H1 (cell line): Measurements from ENCODE around the gene CFC1B. TPM values are rescaled to one million over a fixed set of nuclear protein-coding genes. Genes with fewer than 3 reads are reported as not detected.
"Not testable (repeated sequence)": the region's sequence is repeated elsewhere in the genome, so short reads cannot be mapped to it uniquely, and the experiment has no call there.

ENCODE experiments used
- CTCF ChIA-PET: fragments of 300-600 bp; sonication (Branson Sonifier 250); formaldehyde crosslinking; loops from one replicate; lab custom pipeline; 2021; ENCODE audit not compliant: partially characterized antibody; lab: Charles Lee
- POLR2A ChIA-PET: fragments of 300-600 bp; sonication (Branson Sonifier 250); formaldehyde crosslinking; loops from one replicate; lab custom pipeline; 2021; ENCODE audit warnings: inconsistent platforms; ENCODE audit not compliant: partially characterized antibody; lab: Charles Lee
- DNase-seq, 2 experiments: peaks; one replicate each; pipeline versions ENCODE4 v3.0.0 to v3.0.0-alpha.2; 2010 to 2022; ENCODE audit warnings: low spot score in 2 of 2, low read depth in 1 of 2, mixed read lengths in 1 of 2
- FAIRE-seq: peaks from 2 replicates; lab custom pipeline; 2011; peaks lifted over from hg19 to GRCh38; lab: Jason Lieb, UNC
- H2AFZ ChIP-seq: 2 replicates; pipeline ENCODE4 v1.8.1; 2012; ENCODE audit warnings: low read length, inconsistent platforms
- H2AK5ac ChIP-seq: 2 replicates; pipeline ENCODE4 v1.6.1; 2013; ENCODE audit warnings: low read depth, low read length
- H2BK120ac ChIP-seq: replicated peaks from 2 replicates; pipeline ENCODE3; 2013; ENCODE audit warnings: low read depth, low read length, inconsistent platforms
- H2BK12ac ChIP-seq: 2 replicates; pipeline ENCODE4 v1.6.1; 2013; ENCODE audit warnings: low read depth, low read length
- H2BK15ac ChIP-seq: 2 replicates; pipeline ENCODE4 v1.6.1; 2013; ENCODE audit warnings: low read length
- H2BK20ac ChIP-seq: 2 replicates; pipeline ENCODE4 v1.6.1; 2013; ENCODE audit warnings: low read length
- H2BK5ac ChIP-seq: 2 replicates; pipeline ENCODE4 v1.6.1; 2013; ENCODE audit warnings: low read depth, low read length
- H3K14ac ChIP-seq: 2 replicates; pipeline ENCODE4 v1.6.1; 2013; ENCODE audit warnings: inconsistent platforms; ENCODE audit not compliant: insufficient read length
- H3K18ac ChIP-seq: 2 replicates; pipeline ENCODE4 v1.6.1; 2013; ENCODE audit warnings: low read length; ENCODE audit errors: extremely low read depth
- H3K23ac ChIP-seq: 2 replicates; pipeline ENCODE4 v1.6.1; 2013; ENCODE audit warnings: inconsistent platforms; ENCODE audit not compliant: insufficient read length
- H3K23me2 ChIP-seq: 2 replicates; pipeline ENCODE4 v1.6.1; 2013; ENCODE audit warnings: low read depth, low read length
- H3K27ac ChIP-seq: 2 replicates; pipeline ENCODE4 v1.6.1; 2011; ENCODE audit warnings: low read depth, low read length, inconsistent platforms
- H3K27me3 ChIP-seq, 4 experiments: replicated peaks in 1 of 4; 1 replicate in 1 of 4; 2 replicates in 3 of 4; pipeline versions ENCODE4 v1.6.1 to v1.8.1; 2011 to 2013; ENCODE audit warnings: low read length in 3 of 4, mild to moderate bottlenecking in 3 of 4, inconsistent platforms in 2 of 4, mixed read lengths in 2 of 4, moderate library complexity in 1 of 4; ENCODE audit not compliant: control insufficient read depth in 3 of 4, insufficient read depth in 3 of 4; ENCODE audit errors: extremely low read depth in 1 of 4
- H3K36me3 ChIP-seq, 4 experiments: 2 replicates each; pipeline versions ENCODE4 v1.6.1 to v1.8.1; 2011 to 2013; ENCODE audit warnings: mild to moderate bottlenecking in 4 of 4, low read length in 3 of 4, moderate library complexity in 2 of 4, control low read depth in 1 of 4, inconsistent platforms in 1 of 4; ENCODE audit not compliant: insufficient read depth in 4 of 4, control insufficient read depth in 2 of 4
- H3K4ac ChIP-seq: replicated peaks from 2 replicates; pipeline ENCODE3; 2013; ENCODE audit warnings: low read length, low read depth, mixed read lengths, inconsistent platforms; ENCODE audit not compliant: insufficient read length
- H3K4me1 ChIP-seq, 4 experiments: replicated peaks in 1 of 4; 1 replicate in 1 of 4; 2 replicates in 3 of 4; pipeline versions ENCODE4 v1.6.1 to v1.8.1; 2011 to 2013; ENCODE audit warnings: low read length in 3 of 4, inconsistent platforms in 2 of 4, mixed read lengths in 1 of 4; ENCODE audit not compliant: insufficient read depth in 4 of 4, control insufficient read depth in 3 of 4
- H3K4me2 ChIP-seq, 2 experiments: 2 replicates each; pipeline versions ENCODE4 v1.6.1 to v1.8.1; 2011 to 2013; ENCODE audit warnings: low read depth in 2 of 2, low read length in 2 of 2, control low read depth in 1 of 2, inconsistent platforms in 1 of 2, mild to moderate bottlenecking in 1 of 2; ENCODE audit not compliant: insufficient read depth in 1 of 2
- H3K4me3 ChIP-seq, 4 experiments: fragments of 200-600, 300-600 bp in 1 of 4; sonication (generic), shearing (Covaris generic), sonication (Bioruptor Twin) in 1 of 4; 2 replicates each; pipeline versions ENCODE4 v1.5.1 to v1.8.1; 2011 to 2016; ENCODE audit warnings: low read length in 4 of 4, low read depth in 3 of 4, control low read depth in 2 of 4, inconsistent platforms in 2 of 4, mild to moderate bottlenecking in 2 of 4, mixed read lengths in 1 of 4, moderate library complexity in 1 of 4; ENCODE audit not compliant: insufficient read depth in 2 of 4; ENCODE audit errors: extremely low read depth in 1 of 4
- H3K56ac ChIP-seq: replicated peaks from 2 replicates; pipeline ENCODE3; 2013; ENCODE audit warnings: low read depth, mild to moderate bottlenecking, mixed read lengths, low read length, inconsistent platforms; ENCODE audit not compliant: insufficient read length
- H3K79me1 ChIP-seq: 2 replicates; pipeline ENCODE4 v1.6.1; 2013; ENCODE audit warnings: low read depth, low read length, control low read depth
- H3K79me2 ChIP-seq, 2 experiments: 2 replicates each; pipeline versions ENCODE4 v1.6.1 to v1.8.1; 2012 to 2013; ENCODE audit warnings: low read length in 2 of 2, mild to moderate bottlenecking in 2 of 2, inconsistent platforms in 1 of 2; ENCODE audit not compliant: insufficient read depth in 2 of 2, control insufficient read depth in 1 of 2
- H3K9ac ChIP-seq, 4 experiments: replicated peaks in 1 of 4; 1 replicate in 1 of 4; 2 replicates in 3 of 4; pipeline versions ENCODE4 v1.6.1 to v1.8.1; 2011 to 2013; ENCODE audit warnings: low read depth in 3 of 4, low read length in 3 of 4, control low read depth in 2 of 4, mild to moderate bottlenecking in 2 of 4, moderate library complexity in 2 of 4, inconsistent platforms in 1 of 4; ENCODE audit errors: extremely low read depth in 1 of 4
- H3K9me3 ChIP-seq, 2 experiments: 2 replicates each; pipeline versions ENCODE4 v1.6.1 to v1.8.1; 2012 to 2013; ENCODE audit warnings: mild to moderate bottlenecking in 2 of 2, moderate library complexity in 2 of 2, control low read depth in 1 of 2, inconsistent platforms in 1 of 2, low read depth in 1 of 2, low read length in 1 of 2, mixed read lengths in 1 of 2; ENCODE audit not compliant: insufficient read depth in 2 of 2
- H4K20me1 ChIP-seq, 2 experiments: replicated peaks in 1 of 2; 2 replicates each; pipeline versions ENCODE3 to v1.8.1; 2011 to 2013; ENCODE audit warnings: inconsistent platforms in 2 of 2, low read length in 2 of 2, mild to moderate bottlenecking in 1 of 2; ENCODE audit not compliant: insufficient read depth in 2 of 2, control insufficient read depth in 1 of 2
- H4K5ac ChIP-seq: 2 replicates; pipeline ENCODE4 v1.6.1; 2013; ENCODE audit warnings: low read length, low read depth, mixed read lengths, inconsistent platforms; ENCODE audit not compliant: insufficient read length
- H4K8ac ChIP-seq: 2 replicates; pipeline ENCODE4 v1.8.0; 2013; ENCODE audit warnings: mild to moderate bottlenecking, moderate library complexity, low read length, inconsistent platforms; ENCODE audit not compliant: insufficient read depth; ENCODE audit errors: extremely low read depth
- H4K91ac ChIP-seq: replicated peaks from 2 replicates; pipeline ENCODE3; 2013; ENCODE audit warnings: low read length, mixed read lengths, inconsistent platforms; ENCODE audit not compliant: insufficient read length
- WGBS, 2 experiments: shearing (Covaris generic) in 1 of 2; methylation state at CpG; one replicate each; pipeline versions ENCODE4 v1.1.6 to v1.1.7; 2013 to 2015; ENCODE audit warnings: low lambda C conversion rate in 2 of 2, mixed read lengths in 2 of 2, inconsistent platforms in 1 of 2, low coverage in 1 of 2, missing lambda C conversion rate in 1 of 2; ENCODE audit not compliant: insufficient replicate concordance in 2 of 2, insufficient coverage in 1 of 2, insufficient read length in 1 of 2; ENCODE audit errors: extremely low coverage in 1 of 2, missing lambda C conversion rate in 1 of 2; 5-methylcytosine and 5-hydroxymethylcytosine counted together
- long read RNA-seq, 2 experiments: library from RNA in 1 of 2; library from capped mRNA in 1 of 2; stranded (forward); transcript quantifications; one replicate each; pipeline ENCODE4 v2.0.0, GENCODE V29; 2021; ENCODE audit warnings: inconsistent platforms in 1 of 2
- polyA minus RNA-seq, 3 experiments: library from RNA; depleted of rRNA, polyadenylated mRNA; stranded (reverse); fragments of >200 nt; gene quantifications; 1 replicate in 2 of 3; 2 replicates in 1 of 3; pipeline ENCODE4 v1.2.3, GENCODE V29; 2011
- polyA plus RNA-seq, 7 experiments: library from polyadenylated mRNA; depleted of rRNA in 3 of 7; stranded (reverse) in 5 of 7; unstranded in 2 of 7; fragments of >200 nt in 5 of 7; fragments of 200-250 nt in 2 of 7; gene quantifications; 1 replicate in 5 of 7; 2 replicates in 1 of 7; 4 replicates in 1 of 7; pipeline versions ENCODE4 v1.2.1 to v1.2.3, GENCODE V29; 2011 to 2013; ENCODE audit warnings: missing spikeins in 2 of 7, mixed read lengths in 2 of 7
- total RNA-seq: library from RNA; stranded (reverse); fragmentation: NEBNext Ultra II Directional; extraction: Animal tissue kit (Norgen Biotek cat#: 25700); gene quantifications from 2 replicates; pipeline ENCODE4 v1.2.1, GENCODE V29; 2021

Gene CFC1B
- total RNA-seq (not detected in 2 replicates), polyA plus RNA-seq (2011; rRNA removed) (0.11 TPM in 1 of 2 replicates, not detected in the other), polyA minus RNA-seq (2011; rRNA and poly(A)+ RNA removed) (not detected in 2 replicates)
- polyA plus RNA-seq (2011; cell fraction: cytosol; rRNA removed), result not detected
- polyA plus RNA-seq (2011; cell fraction: nucleus; rRNA removed), result not detected
- polyA plus RNA-seq (2012, experiment 1 of 2), result not detected in 4 replicates
- polyA plus RNA-seq (2012, experiment 2 of 2), result not detected
- not detected for polyA plus RNA-seq (2013, experiment 1 of 2)
- polyA plus RNA-seq (2013, experiment 2 of 2), result not detected
- polyA minus RNA-seq (2011; cell fraction: cytosol; rRNA and poly(A)+ RNA removed), result not detected
- not detected for polyA minus RNA-seq (2011; cell fraction: nucleus; rRNA and poly(A)+ RNA removed)
- long read RNA-seq, experiment 1, partial matches to known transcripts, result 1 of 1 reads
- long read RNA-seq, experiment 1, other reads (novel, unspliced or antisense), result 0 of 1 reads
- long read RNA-seq, experiment 2, result 0 reads

DNA sequence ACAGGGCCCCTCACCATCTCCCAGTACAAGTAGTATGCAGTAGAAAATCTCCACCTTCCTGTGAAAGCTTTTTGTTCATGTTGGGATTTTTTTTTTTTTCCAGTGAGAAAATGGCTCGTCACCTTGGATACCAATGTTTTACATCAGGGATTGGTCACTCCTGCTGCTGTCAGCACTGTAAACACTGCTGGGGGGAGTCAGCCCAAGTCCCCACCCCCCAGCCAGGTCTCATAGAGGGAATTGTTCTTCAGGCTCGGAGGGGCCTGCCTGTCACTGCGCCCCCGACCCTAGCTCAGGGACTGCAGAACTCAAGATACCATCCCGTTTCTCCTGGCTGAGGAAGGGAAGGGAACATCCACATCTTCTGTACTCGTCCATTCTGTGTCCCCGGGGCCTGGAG is at the start of gene CFC1B:
CFC1B (plus strand) TSS at position 231 of the 400 bp plus-strand sequence. CDS start 263 bp downstream, outside the sequence.
- H3K79me1 ChIP-seq, H3K36me3 ChIP-seq, FAIRE-seq, H4K20me1 ChIP-seq, H4K5ac ChIP-seq, H3K9me3 ChIP-seq, H3K27me3 ChIP-seq, H2AFZ ChIP-seq, H2BK15ac ChIP-seq, H3K4me3 ChIP-seq, H3K23me2 ChIP-seq, H2BK120ac ChIP-seq, H3K4ac ChIP-seq, H3K4me1 ChIP-seq, H3K18ac ChIP-seq, H3K9ac ChIP-seq, H3K4me2 ChIP-seq, DNase-seq, H3K23ac ChIP-seq, H2BK20ac ChIP-seq, H3K27ac ChIP-seq, H4K8ac ChIP-seq, H2BK5ac ChIP-seq, H3K56ac ChIP-seq, H3K79me2 ChIP-seq, H2AK5ac ChIP-seq, POLR2A ChIA-PET, H3K14ac ChIP-seq, H4K91ac ChIP-seq, CTCF ChIA-PET, H2BK12ac ChIP-seq: not testable (repeated sequence)
- WGBS, 2 experiments, result no CpG with 5 or more reads among the region's 7 CpGs
